B cell (primary cell): Measurements from ENCODE around the gene HOTAIR. TPM values are rescaled to one million over a fixed set of nuclear protein-coding genes. Genes with fewer than 3 reads are reported as not detected.

ENCODE experiments used
- ATAC-seq: fragments of 200-7000 bp; cut with Tn5 transposase; one replicate; pipeline ENCODE4 v1.10.0; 2021; ENCODE audit warnings: low read depth, mild to moderate bottlenecking, moderate number of reproducible peaks, moderate library complexity
- CTCF ChIA-PET: fragments of 350-600 bp; sonication (Branson Sonifier 250); formaldehyde crosslinking; loops from one replicate; lab custom pipeline; 2021; ENCODE audit warnings: antibody characterized with exemption, inconsistent platforms; lab: Charles Lee
- POLR2A ChIA-PET: fragments of 350-600 bp; sonication (Branson Sonifier 250); formaldehyde crosslinking; loops from one replicate; lab custom pipeline; 2021; ENCODE audit warnings: antibody characterized with exemption; lab: Charles Lee
- DNase-seq: peaks from one replicate; pipeline ENCODE4 v3.0.0; 2013
- H2AFZ ChIP-seq: 2 replicates; pipeline ENCODE4 v1.6.1; 2012; ENCODE audit warnings: mild to moderate bottlenecking, low read depth, low read length; ENCODE audit not compliant: insufficient read depth, poor library complexity, severe bottlenecking
- H3K27ac ChIP-seq, 2 donors: 1 replicate in 1 of 2; 2 replicates in 1 of 2; pipeline ENCODE4 v1.5.1; 2012 to 2013; ENCODE audit warnings: low read length in 2 of 2, mild to moderate bottlenecking in 2 of 2, moderate library complexity in 1 of 2
- H3K27me3 ChIP-seq, 4 experiments: fragments of 200-600 bp in 1 of 4; sonication (generic) in 1 of 4; replicated peaks in 1 of 4; 1 replicate in 2 of 4; 2 replicates in 2 of 4; pipeline versions ENCODE4 v1.6.1 to v1.7.0; 2013 to 2016; ENCODE audit warnings: low read length in 3 of 4, mild to moderate bottlenecking in 2 of 4, mixed read lengths in 1 of 4, moderate library complexity in 1 of 4; ENCODE audit not compliant: insufficient read depth in 4 of 4, control insufficient read depth in 3 of 4; ENCODE audit errors: control extremely low read depth in 1 of 4
- H3K36me3 ChIP-seq, 2 experiments: replicated peaks in 1 of 2; 1 replicate in 1 of 2; 2 replicates in 1 of 2; pipeline versions ENCODE4 v1.6.1 to v1.7.1; 2013; ENCODE audit warnings: low read length in 1 of 2; ENCODE audit not compliant: insufficient read depth in 2 of 2, control insufficient read depth in 1 of 2; ENCODE audit errors: control extremely low read depth in 1 of 2, extremely low read depth in 1 of 2
- H3K4me1 ChIP-seq, 2 donors: fragments of 200-600 bp in 1 of 2; sonication (generic) in 1 of 2; 1 replicate in 1 of 2; 2 replicates in 1 of 2; pipeline versions ENCODE4 v1.5.1 to v1.6.1; 2013 to 2017; ENCODE audit warnings: low read length in 2 of 2; ENCODE audit not compliant: control insufficient read depth in 2 of 2, insufficient read depth in 2 of 2
- H3K4me2 ChIP-seq: replicated peaks from 2 replicates; pipeline ENCODE3; 2012; ENCODE audit warnings: mild to moderate bottlenecking, low read depth, low read length; ENCODE audit not compliant: poor library complexity, severe bottlenecking
- H3K4me3 ChIP-seq, 5 experiments: fragments of 200-600 bp in 1 of 5; sonication (generic) in 1 of 5; 1 replicate in 3 of 5; 2 replicates in 2 of 5; pipeline versions ENCODE4 v1.5.1 to v1.7.0; 2011 to 2016; ENCODE audit warnings: low read length in 4 of 5, mild to moderate bottlenecking in 4 of 5, low read depth in 2 of 5, control low read depth in 1 of 5, moderate library complexity in 1 of 5; ENCODE audit not compliant: insufficient read depth in 1 of 5; ENCODE audit errors: control extremely low read depth in 1 of 5, extremely low read depth in 1 of 5
- H3K79me2 ChIP-seq: fragments of 200-600 bp; sonication (generic); one replicate; pipeline ENCODE4 v1.6.0; 2016; ENCODE audit warnings: low read length; ENCODE audit not compliant: control insufficient read depth, insufficient read depth
- H3K9ac ChIP-seq: fragments of 200-600 bp; sonication (generic); 2 replicates; pipeline ENCODE4 v1.6.1; 2017; ENCODE audit warnings: mild to moderate bottlenecking, low read length, moderate library complexity
- H3K9me3 ChIP-seq, 3 donors: one replicate each; pipeline versions ENCODE4 v1.6.1 to v1.7.1; 2013; ENCODE audit warnings: low read length in 2 of 3; ENCODE audit not compliant: control insufficient read depth in 2 of 3, insufficient read depth in 1 of 3; ENCODE audit errors: control extremely low read depth in 1 of 3
- H4K20me1 ChIP-seq: 2 replicates; pipeline ENCODE4 v1.6.0; 2012; ENCODE audit warnings: mild to moderate bottlenecking, low read length; ENCODE audit not compliant: insufficient read depth, control insufficient read depth, poor library complexity, severe bottlenecking
- H3K27ac Mint-ChIP-seq: one replicate; pipeline ENCODE4 v1.8.0; 2021; ENCODE audit warnings: mixed read lengths
- H3K27me3 Mint-ChIP-seq: one replicate; pipeline ENCODE4 v1.8.0; 2021; ENCODE audit warnings: mixed read lengths
- H3K4me1 Mint-ChIP-seq: one replicate; pipeline ENCODE4 v1.8.0; 2021; ENCODE audit warnings: mixed read lengths
- H3K4me3 Mint-ChIP-seq: one replicate; pipeline ENCODE4 v1.8.0; 2021; ENCODE audit warnings: mixed read lengths
- H3K9me3 Mint-ChIP-seq: one replicate; pipeline ENCODE4 v1.8.0; 2022; ENCODE audit warnings: mixed read lengths; ENCODE audit not compliant: insufficient read depth
- CTCF ChIP-seq: fragments of 200-600 bp; IDR thresholded peaks from one replicate; pipeline ENCODE4 v1.8.0; 2022; ENCODE audit warnings: antibody characterized with exemption, mild to moderate bottlenecking
- EZH2 ChIP-seq: IDR thresholded peaks from 2 replicates; pipeline ENCODE4 v1.6.1; 2012; ENCODE audit warnings: borderline replicate concordance, low read depth, mild to moderate bottlenecking, moderate library complexity, low read length; ENCODE audit not compliant: insufficient read depth, poor library complexity, severe bottlenecking
- WGBS: methylation state at CpG from one replicate; pipeline ENCODE4 v1.1.5; 2013; ENCODE audit warnings: missing lambda C conversion rate; ENCODE audit not compliant: insufficient coverage; 5-methylcytosine and 5-hydroxymethylcytosine counted together
- intact Hi-C: fragments of 100-400 bp; cut with micrococcal nuclease; formaldehyde crosslinking; loops from one replicate; pipeline ENCODE4 v1.10.0; 2022
- polyA plus RNA-seq: library from polyadenylated mRNA; depleted of rRNA; stranded (reverse); fragments of >200 nt; gene quantifications from 2 replicates; pipeline ENCODE4 v1.2.3, GENCODE V29; 2012
- total RNA-seq, 2 donors: library from RNA; stranded (reverse); fragments of 120-200 nt in 1 of 2; gene quantifications; 1 replicate in 1 of 2; 2 replicates in 1 of 2; pipeline versions ENCODE4 v1.2.3 to v1.2.4, GENCODE V29; 2013 to 2022

Gene HOTAIR
- total and polyA plus RNA-seq, 2 donors (not counting 1 experiment from before 2014, with no cell fraction given), result not detected

- WGBS, result 11% methylated on average over 4 of the region's 5 CpGs
- H3K27ac Mint-ChIP-seq, result no peak overlapping the region
Measured at GRCh38 chr12:53967421-53967925, 7.3 kb downstream of the HOTAIR start.

More at GRCh38 chr12:53967421-53967925, 7.3 kb downstream of the HOTAIR start:
- Histone ChIP-seq H3K4me1 (peaks cover 21 to 40% of the 10 kb centered on the region in 2 donors), H3K4me2 (no peak overlapping the region), H3K36me3 (no peaks in the 10 kb centered on the region), H3K4me3 (no peak overlapping the region), H3K27me3 (peaks cover 0 to 100% (median 94%) of the 10 kb centered on the region in 4 experiments), H3K9me3 (peaks cover 1 to 63% (median 6%) of the 10 kb centered on the region in 3 donors), H3K27ac (no peak overlapping the region), H4K20me1 (no peaks in the 10 kb centered on the region), H3K79me2 (no peaks in the 10 kb centered on the region), H2AFZ (no peak overlapping the region), H3K9ac (no peak overlapping the region)
- ChIA-PET POLR2A (no interaction called here), CTCF (no interaction called here)
- H3K4me3 Mint-ChIP-seq, result no peak overlapping the region
- H3K4me1 Mint-ChIP-seq, result peaks cover 20% of the 10 kb centered on the region
- peaks cover 98% of the 10 kb centered on the region for H3K27me3 Mint-ChIP-seq
- intact Hi-C loops, result loop anchor here (5.0 kb wide), 1 partner anchor 65 kb away; the partner anchor contains the start of gene HOXC5
- ATAC-seq (no peak), DNase-seq (no peak)
- H3K9me3 Mint-ChIP-seq, result no peaks in the 10 kb centered on the region
- TF ChIP-seq EZH2 (no peak), CTCF (no peak)
